GM12878 (cell line): ENCODE results near the gene SPAG17.

Experiments used
- CHD2 ChIP-seq: IDR thresholded peaks from 2 replicates; pipeline ENCODE4 v1.6.1; 2011; ENCODE audit warnings: low read depth, low read length, improper control_type of control experiment, borderline replicate concordance
- EZH2 ChIP-seq: IDR thresholded peaks from 2 replicates; pipeline ENCODE4 v1.6.1; 2012; ENCODE audit warnings: low read depth, mild to moderate bottlenecking, control low read depth, inconsistent platforms, low read length, borderline replicate concordance; ENCODE audit not compliant: control insufficient read depth
- JUNB ChIP-seq: IDR thresholded peaks from 2 replicates; pipeline ENCODE4 v1.6.1; 2016; ENCODE audit warnings: antibody characterized with exemption, mild to moderate bottlenecking
- JUND ChIP-seq: IDR thresholded peaks from 2 replicates; pipeline ENCODE4 v1.6.1; 2012; ENCODE audit warnings: low read depth, mild to moderate bottlenecking, low read length, improper control_type of control experiment, moderate library complexity
- NBN ChIP-seq: fragments of 450-650 bp; IDR thresholded peaks from 2 replicates; pipeline ENCODE4 v1.6.1; 2016
- NRF1 ChIP-seq: conservative IDR thresholded peaks from 2 replicates; pipeline ENCODE4 v1.6.1; 2011; ENCODE audit warnings: mild to moderate bottlenecking, low read depth, low read length, improper control_type of control experiment
- POLR2A ChIP-seq: IDR thresholded peaks from 2 replicates; pipeline ENCODE4 v1.6.1; 2011; ENCODE audit warnings: low read depth, mild to moderate bottlenecking, low read length
- RAD21 ChIP-seq: IDR thresholded peaks from 2 replicates; pipeline ENCODE4 v1.6.1; 2011; ENCODE audit warnings: mild to moderate bottlenecking, low read depth, low read length, moderate library complexity; ENCODE audit not compliant: insufficient read depth
- SIN3A ChIP-seq: IDR thresholded peaks from 2 replicates; pipeline ENCODE4 v1.6.1; 2012; ENCODE audit warnings: low read depth, low read length, improper control_type of control experiment
- STAT3 ChIP-seq: IDR thresholded peaks from 2 replicates; pipeline ENCODE4 v1.6.1; 2011; ENCODE audit warnings: low read depth, low read length, improper control_type of control experiment
- TF ChIP-seq, protein P1 (sequence below), 3 experiments: IDR thresholded peaks in 2 of 3; conservative IDR thresholded peaks in 1 of 3; 2 replicates each; pipeline ENCODE4 v1.5.1; 2011; ENCODE audit warnings: low read depth in 3 of 3, low read length in 3 of 3, mild to moderate bottlenecking in 3 of 3, control low read depth in 2 of 3, moderate library complexity in 2 of 3, inconsistent platforms in 1 of 3, mixed read lengths in 1 of 3; ENCODE audit not compliant: control insufficient read depth in 2 of 3, insufficient read depth in 1 of 3; ENCODE audit errors: extremely low read depth in 1 of 3
- TF ChIP-seq, protein P2 (sequence below): fragments of 150-350 bp; IDR thresholded peaks from 2 replicates; pipeline ENCODE4 v1.6.1; 2016; ENCODE audit warnings: low read depth, low read length
- TF ChIP-seq, protein P3 (sequence below): IDR thresholded peaks from 2 replicates; pipeline ENCODE4 v1.6.1; 2012; ENCODE audit warnings: mild to moderate bottlenecking, low read depth, low read length
- TF ChIP-seq, protein P4 (sequence below): fragments of 450-650 bp; IDR thresholded peaks from 2 replicates; pipeline ENCODE4 v1.6.1; 2017; ENCODE audit warnings: borderline replicate concordance

DNA sequence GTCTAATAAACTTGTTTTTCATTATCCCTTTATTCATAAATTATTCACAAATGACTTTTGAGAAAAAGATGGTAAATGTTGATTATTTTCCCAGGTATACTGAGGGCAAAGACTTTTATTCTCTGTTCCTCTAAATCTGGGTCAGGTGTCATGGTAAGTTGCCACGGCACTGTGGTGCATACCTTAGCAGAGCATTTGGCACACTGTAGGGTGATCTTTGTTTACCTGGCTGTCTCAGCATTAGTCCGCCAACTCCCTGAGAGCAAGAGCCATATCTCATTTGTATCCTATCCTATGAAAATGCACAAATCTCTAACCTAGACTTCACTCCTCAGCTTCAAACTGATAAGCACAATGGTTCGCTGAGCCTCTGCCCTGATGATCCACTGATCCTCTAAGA is 280.5 kb downstream of the SPAG17 start:
- TF ChIP-seq, protein P1, sequence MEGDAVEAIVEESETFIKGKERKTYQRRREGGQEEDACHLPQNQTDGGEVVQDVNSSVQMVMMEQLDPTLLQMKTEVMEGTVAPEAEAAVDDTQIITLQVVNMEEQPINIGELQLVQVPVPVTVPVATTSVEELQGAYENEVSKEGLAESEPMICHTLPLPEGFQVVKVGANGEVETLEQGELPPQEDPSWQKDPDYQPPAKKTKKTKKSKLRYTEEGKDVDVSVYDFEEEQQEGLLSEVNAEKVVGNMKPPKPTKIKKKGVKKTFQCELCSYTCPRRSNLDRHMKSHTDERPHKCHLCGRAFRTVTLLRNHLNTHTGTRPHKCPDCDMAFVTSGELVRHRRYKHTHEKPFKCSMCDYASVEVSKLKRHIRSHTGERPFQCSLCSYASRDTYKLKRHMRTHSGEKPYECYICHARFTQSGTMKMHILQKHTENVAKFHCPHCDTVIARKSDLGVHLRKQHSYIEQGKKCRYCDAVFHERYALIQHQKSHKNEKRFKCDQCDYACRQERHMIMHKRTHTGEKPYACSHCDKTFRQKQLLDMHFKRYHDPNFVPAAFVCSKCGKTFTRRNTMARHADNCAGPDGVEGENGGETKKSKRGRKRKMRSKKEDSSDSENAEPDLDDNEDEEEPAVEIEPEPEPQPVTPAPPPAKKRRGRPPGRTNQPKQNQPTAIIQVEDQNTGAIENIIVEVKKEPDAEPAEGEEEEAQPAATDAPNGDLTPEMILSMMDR (IDR thresholded peaks at IDR 0.05 in 2 of 3, conservative IDR thresholded peaks at IDR 0.05 in 1 of 3; ENCODE audit: control insufficient read depth in 2 of 3, extremely low read depth in 1 of 3, insufficient read depth in 1 of 3, low read depth in 3 of 3, low read length in 3 of 3) = no peak
- TF ChIP-seq JUNB (no peak), POLR2A (no peak), JUND (no peak), RAD21 (no peak), SIN3A (no peak), NRF1 (no peak), STAT3 (no peak), CHD2 (no peak), EZH2 (no peak), NBN (no peak)
- TF ChIP-seq, protein P2, sequence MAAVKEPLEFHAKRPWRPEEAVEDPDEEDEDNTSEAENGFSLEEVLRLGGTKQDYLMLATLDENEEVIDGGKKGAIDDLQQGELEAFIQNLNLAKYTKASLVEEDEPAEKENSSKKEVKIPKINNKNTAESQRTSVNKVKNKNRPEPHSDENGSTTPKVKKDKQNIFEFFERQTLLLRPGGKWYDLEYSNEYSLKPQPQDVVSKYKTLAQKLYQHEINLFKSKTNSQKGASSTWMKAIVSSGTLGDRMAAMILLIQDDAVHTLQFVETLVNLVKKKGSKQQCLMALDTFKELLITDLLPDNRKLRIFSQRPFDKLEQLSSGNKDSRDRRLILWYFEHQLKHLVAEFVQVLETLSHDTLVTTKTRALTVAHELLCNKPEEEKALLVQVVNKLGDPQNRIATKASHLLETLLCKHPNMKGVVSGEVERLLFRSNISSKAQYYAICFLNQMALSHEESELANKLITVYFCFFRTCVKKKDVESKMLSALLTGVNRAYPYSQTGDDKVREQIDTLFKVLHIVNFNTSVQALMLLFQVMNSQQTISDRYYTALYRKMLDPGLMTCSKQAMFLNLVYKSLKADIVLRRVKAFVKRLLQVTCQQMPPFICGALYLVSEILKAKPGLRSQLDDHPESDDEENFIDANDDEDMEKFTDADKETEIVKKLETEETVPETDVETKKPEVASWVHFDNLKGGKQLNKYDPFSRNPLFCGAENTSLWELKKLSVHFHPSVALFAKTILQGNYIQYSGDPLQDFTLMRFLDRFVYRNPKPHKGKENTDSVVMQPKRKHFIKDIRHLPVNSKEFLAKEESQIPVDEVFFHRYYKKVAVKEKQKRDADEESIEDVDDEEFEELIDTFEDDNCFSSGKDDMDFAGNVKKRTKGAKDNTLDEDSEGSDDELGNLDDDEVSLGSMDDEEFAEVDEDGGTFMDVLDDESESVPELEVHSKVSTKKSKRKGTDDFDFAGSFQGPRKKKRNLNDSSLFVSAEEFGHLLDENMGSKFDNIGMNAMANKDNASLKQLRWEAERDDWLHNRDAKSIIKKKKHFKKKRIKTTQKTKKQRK = no peak
- TF ChIP-seq, protein P3, sequence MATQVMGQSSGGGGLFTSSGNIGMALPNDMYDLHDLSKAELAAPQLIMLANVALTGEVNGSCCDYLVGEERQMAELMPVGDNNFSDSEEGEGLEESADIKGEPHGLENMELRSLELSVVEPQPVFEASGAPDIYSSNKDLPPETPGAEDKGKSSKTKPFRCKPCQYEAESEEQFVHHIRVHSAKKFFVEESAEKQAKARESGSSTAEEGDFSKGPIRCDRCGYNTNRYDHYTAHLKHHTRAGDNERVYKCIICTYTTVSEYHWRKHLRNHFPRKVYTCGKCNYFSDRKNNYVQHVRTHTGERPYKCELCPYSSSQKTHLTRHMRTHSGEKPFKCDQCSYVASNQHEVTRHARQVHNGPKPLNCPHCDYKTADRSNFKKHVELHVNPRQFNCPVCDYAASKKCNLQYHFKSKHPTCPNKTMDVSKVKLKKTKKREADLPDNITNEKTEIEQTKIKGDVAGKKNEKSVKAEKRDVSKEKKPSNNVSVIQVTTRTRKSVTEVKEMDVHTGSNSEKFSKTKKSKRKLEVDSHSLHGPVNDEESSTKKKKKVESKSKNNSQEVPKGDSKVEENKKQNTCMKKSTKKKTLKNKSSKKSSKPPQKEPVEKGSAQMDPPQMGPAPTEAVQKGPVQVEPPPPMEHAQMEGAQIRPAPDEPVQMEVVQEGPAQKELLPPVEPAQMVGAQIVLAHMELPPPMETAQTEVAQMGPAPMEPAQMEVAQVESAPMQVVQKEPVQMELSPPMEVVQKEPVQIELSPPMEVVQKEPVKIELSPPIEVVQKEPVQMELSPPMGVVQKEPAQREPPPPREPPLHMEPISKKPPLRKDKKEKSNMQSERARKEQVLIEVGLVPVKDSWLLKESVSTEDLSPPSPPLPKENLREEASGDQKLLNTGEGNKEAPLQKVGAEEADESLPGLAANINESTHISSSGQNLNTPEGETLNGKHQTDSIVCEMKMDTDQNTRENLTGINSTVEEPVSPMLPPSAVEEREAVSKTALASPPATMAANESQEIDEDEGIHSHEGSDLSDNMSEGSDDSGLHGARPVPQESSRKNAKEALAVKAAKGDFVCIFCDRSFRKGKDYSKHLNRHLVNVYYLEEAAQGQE = no peak
- TF ChIP-seq, protein P4, sequence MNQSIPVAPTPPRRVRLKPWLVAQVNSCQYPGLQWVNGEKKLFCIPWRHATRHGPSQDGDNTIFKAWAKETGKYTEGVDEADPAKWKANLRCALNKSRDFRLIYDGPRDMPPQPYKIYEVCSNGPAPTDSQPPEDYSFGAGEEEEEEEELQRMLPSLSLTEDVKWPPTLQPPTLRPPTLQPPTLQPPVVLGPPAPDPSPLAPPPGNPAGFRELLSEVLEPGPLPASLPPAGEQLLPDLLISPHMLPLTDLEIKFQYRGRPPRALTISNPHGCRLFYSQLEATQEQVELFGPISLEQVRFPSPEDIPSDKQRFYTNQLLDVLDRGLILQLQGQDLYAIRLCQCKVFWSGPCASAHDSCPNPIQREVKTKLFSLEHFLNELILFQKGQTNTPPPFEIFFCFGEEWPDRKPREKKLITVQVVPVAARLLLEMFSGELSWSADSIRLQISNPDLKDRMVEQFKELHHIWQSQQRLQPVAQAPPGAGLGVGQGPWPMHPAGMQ = no peak
